IMR-90 (cell line): ENCODE results near the gene KCNAB3.

Experiments used
- BHLHE40 ChIP-seq: fragments of 150-350 bp; IDR thresholded peaks from 2 replicates; pipeline ENCODE4 v1.6.1; 2016; ENCODE audit warnings: mild to moderate bottlenecking, low read depth, low read length
- CTCF ChIP-seq: conservative IDR thresholded peaks from 2 replicates; pipeline ENCODE4 v1.5.1; 2012; ENCODE audit warnings: mild to moderate bottlenecking, low read depth, low read length, improper control_type of control experiment
- MAFK ChIP-seq: IDR thresholded peaks from 2 replicates; pipeline ENCODE4 v1.6.1; 2012; ENCODE audit warnings: low read depth, low read length, improper control_type of control experiment
- MAZ ChIP-seq: IDR thresholded peaks from 2 replicates; pipeline ENCODE4 v1.6.1; 2012; ENCODE audit warnings: low read depth, mild to moderate bottlenecking, low read length, improper control_type of control experiment, moderate library complexity, borderline replicate concordance
- MXI1 ChIP-seq: IDR thresholded peaks from 2 replicates; pipeline ENCODE4 v1.6.1; 2012; ENCODE audit warnings: low read depth, mild to moderate bottlenecking, low read length, moderate library complexity, borderline replicate concordance
- NFE2L2 ChIP-seq: fragments of 150-350 bp; IDR thresholded peaks from 2 replicates; pipeline ENCODE4 v1.6.1; 2016; ENCODE audit warnings: low read depth, mild to moderate bottlenecking, low read length
- POLR2A ChIP-seq: IDR thresholded peaks from 2 replicates; pipeline ENCODE4 v1.6.1; 2012; ENCODE audit warnings: mild to moderate bottlenecking, low read depth, low read length
- RCOR1 ChIP-seq: IDR thresholded peaks from 2 replicates; pipeline ENCODE4 v1.6.1; 2012; ENCODE audit warnings: mild to moderate bottlenecking, low read length, improper control_type of control experiment; ENCODE audit not compliant: insufficient replicate concordance
- SMC3 ChIP-seq: fragments of 150-350 bp; IDR thresholded peaks from 2 replicates; pipeline ENCODE4 v1.6.1; 2016; ENCODE audit warnings: low read depth, mild to moderate bottlenecking, antibody characterized with exemption, low read length, moderate library complexity
- USF2 ChIP-seq: fragments of 150-350 bp; IDR thresholded peaks from 2 replicates; pipeline ENCODE4 v1.6.1; 2017; ENCODE audit warnings: mild to moderate bottlenecking, antibody characterized with exemption, low read length, low read depth

DNA sequence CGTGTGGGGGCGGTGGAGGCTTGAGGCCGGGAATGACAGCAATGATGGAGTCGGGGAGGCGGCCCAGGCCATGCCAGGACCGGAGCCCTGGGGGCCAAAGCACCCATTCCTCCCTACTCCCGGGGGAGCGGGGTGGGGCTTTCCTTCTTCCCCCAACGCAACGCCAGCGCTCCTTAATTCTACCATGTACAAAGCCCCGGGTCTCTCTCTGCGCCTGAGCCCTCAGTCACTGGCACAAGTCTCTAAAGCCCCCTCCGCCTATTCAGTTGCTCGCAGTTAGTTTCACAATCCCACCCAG is 13.3 kb downstream of the KCNAB3 start:
- TF ChIP-seq RCOR1 = no peak
- TF ChIP-seq SMC3 = no peak
- no peak for TF ChIP-seq CTCF
- no peak for TF ChIP-seq POLR2A
- TF ChIP-seq NFE2L2 = no peak
- no peak for TF ChIP-seq MXI1
- TF ChIP-seq MAFK = no peak
- no peak for TF ChIP-seq MAZ
- no peak; the same call in 1 of the 2 replicates for TF ChIP-seq BHLHE40
- no peak for TF ChIP-seq USF2
